Activated T-cell treated with anti-CD3 and anti-CD28 coated beads, Interleukin-2, amount 50 U/mL, for 48 hours (primary cell): ENCODE results near the gene PCYT2.
"Not testable (repeated sequence)": the region's sequence is repeated elsewhere in the genome, so short reads cannot be mapped to it uniquely, and the experiment has no call there.

ENCODE experiments used
- DNase-seq, 2 experiments: peaks; one replicate each; pipeline ENCODE4 v3.0.0-alpha.2; 2020

Gene PCYT2

DNA sequence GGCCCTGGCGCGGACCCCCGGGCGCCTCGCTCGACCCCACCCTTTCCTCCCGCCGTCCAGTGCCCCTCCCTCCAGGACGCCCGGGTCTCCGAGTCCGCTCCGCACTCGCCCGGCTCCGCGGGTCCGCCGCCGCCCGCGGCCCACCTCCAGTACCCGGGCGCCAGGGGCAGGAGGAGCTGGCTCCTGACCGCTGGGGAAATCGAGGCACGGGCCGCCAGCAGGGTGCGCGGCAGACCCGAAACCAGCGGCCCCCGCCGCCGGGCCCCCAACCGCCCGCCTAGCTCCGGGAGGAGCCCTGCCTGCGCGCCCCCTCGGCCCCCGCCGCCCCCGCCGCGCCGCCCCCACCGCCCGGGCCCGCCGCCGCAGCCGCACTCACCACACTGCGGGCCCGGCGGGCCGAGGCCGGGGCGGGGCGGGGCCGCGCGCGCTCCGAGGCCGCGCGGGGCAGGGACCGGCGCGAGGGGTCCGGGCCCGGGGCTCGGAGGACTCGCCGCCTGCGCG is 16.0 kb upstream of the PCYT2 start:
- DNase-seq: no peak

DNA sequence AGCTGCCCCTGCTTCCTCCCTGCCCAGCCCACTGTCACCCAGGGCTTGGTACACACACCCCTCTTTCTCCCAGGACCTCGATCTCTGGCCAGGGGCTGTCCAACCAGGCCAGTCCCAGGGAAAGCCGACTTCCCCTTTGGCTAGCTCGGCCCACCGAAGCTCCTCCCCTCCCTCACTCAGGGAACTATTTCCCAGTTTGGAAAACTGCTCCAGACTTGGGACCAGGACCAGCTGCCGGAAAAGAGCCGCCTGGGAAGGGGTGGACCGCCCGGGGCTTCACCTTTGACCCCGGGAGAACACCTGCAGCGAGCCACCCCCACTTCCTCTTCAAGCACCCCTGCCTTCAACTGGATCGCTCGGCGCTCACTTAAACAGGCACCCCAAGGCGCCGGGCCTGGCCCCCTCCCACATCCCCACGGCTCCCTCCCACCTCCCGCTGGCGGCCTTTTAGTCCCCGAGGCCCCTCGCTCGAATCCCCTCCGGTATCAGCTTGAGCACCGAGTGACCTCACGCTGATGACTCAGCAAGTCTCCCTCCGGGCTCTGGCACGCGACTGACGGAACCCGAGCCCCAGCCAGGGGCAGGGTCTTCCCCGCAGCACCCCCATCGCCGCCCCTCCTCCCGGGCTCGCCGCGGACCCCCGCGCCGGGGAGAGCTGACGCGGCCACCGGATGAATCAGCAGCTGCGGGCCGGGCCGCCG is 15.4 kb upstream of the PCYT2 start:
- peak; percentile 78 to 82 for DNase-seq

DNA sequence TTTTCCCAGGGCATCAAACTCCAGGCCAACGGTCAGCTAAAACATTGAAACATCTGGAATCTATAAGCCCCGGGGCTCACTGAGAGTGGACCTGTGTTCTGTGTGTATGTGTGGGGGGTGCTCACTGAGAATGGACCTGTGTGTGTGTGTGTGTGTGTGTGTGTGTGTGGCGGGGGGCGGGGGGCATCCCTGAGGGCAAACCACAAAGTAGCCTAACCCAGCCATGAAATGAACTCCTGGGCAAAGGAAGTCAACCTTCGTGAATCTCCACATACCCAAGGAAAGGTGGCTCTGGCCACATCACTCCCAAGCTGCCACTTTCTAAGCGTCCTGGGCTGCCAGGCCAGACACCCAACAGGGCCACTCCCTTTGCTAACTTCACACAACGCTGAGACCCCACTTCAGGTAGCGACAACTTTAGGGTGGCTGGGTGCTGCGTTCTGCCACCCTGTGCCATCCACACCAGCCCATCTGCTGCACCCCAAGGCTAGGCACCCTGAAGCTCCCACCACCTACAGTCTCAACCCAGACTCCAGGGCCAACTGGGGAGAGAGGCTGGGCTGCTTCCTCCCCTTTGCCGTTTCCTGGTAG is 14.8 kb upstream of the PCYT2 start:
- peak in 1 of 2 experiments; percentile 44 for DNase-seq

DNA sequence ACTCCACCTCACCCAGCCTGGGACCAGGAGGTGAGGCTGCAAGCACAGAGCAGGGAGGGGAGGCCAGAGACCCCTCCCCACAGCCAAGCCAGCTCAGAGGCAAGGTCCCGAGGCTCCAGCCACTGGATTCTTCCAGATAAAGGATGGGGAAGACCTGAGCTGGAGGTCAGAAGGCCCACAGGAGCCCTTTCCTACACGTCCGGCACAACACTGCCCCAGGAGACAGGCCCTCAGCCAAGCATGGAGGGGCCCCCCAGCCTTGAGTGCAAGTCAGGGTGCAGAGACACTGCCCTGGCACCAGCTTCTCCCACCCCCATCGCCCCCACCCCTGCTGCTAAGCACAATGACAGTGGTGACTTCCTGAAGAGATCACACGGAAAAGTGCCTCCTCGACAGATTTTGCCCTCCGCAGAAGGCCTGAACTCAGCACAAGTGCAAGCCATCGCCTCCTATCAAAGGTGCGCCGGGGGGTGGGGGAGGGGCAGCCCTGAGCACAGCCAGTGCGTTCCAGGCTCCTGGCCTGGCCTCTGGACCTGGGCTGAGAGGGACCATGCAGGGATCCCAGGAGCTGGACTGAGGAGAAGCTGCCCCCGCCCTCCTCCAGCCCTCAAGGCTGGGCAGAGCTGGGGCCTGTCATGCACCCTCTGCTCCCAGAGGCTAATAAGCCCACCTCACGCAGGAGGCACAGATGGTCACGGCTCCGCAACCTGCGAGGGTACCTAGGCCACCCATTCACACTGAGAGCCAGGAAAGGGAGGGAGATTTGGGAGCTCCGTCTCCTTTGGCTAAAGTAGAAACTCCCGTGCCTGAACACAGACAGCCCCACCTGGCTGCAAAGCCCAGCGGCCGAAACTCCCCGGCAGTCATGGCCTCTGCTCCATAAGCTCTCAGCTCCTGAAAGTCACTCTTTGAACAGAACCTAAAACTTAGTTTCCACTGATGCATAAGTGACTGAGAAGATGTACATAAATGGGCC is 13.6 kb upstream of the PCYT2 start:
- DNase-seq: no peak

DNA sequence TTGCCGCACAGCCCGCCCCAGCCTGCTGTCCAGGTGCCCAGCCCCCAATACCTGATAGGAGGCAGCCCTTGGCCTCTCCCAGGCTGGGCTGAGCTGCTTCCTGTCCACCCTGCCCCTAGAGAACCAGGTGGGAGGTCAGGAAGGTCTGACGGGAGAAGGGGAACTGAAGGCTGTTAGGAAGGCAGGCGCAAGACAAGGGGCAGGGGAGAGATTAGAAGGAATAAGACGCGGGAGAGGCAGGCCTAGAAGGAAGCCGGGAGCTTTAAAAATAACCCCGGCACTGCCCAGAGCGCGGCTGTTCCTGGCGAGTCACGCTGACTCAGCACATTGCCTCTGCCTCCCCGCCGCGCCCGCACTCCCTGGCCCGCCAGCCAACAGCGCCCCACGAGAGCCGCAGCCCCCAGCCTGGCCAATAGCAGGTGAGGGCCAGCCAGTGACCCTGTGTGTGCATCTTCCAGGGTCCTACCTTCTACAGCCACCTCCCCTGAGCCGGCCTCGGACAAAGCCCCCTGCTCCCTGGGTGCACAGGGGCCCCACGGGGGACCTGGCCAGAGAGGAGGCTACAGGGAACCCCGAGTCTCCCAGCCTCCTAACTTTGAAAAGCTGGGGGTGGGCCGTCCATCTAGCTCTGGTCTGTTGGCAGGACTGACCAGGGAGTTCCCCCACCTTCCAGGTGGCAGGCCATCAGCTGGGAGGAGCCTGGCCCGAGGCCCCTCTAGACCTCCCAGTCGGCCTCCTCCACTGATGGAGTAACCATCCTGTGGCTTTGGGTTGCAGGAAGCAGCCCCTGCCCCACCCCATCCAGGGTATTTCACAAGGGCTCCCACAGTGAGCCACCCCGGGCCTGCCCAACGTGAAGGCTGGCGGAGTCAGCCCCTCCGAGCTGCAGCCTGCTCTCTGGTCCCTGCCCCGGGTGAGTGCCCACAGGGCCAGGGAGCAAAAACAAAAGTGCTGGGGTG is 12.4 kb upstream of the PCYT2 start:
- no peak for DNase-seq

DNA sequence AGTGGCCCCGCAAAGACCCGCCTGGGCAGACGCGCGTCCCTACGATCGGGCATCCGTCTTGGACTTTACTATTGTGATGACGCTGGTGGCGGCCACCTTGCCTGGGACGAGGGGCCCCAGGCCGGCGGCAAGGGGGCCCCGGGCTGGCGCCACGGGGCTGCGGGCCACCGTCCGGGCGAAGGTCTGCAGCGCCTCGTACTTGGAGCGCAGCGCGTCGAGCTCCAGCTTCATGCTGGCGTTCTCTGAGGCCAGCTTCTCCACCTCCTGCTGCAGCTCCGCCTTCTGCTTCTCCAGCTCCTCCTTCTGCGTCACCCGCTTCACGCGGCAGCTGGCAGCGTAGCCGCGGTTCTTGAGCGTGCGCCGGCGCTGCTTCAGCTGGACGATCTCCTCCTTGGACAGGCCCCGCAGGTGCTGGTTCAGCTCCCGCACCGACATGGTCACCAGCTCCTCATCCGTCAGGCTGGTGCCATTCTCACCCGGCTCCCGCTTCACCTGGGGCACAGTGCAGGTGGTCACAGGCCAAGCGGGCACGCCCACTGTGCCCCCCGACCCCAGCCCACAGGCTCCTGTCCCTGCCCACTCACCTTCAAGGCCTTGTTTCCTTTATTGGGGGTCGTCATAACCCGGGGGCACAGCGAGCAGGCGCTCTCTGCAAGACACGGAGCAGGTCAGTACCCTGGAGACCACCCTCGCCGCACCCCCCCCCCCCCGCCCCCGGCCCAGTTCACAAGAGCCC is 11.5 kb upstream of the PCYT2 start:
- no peak for DNase-seq

DNA sequence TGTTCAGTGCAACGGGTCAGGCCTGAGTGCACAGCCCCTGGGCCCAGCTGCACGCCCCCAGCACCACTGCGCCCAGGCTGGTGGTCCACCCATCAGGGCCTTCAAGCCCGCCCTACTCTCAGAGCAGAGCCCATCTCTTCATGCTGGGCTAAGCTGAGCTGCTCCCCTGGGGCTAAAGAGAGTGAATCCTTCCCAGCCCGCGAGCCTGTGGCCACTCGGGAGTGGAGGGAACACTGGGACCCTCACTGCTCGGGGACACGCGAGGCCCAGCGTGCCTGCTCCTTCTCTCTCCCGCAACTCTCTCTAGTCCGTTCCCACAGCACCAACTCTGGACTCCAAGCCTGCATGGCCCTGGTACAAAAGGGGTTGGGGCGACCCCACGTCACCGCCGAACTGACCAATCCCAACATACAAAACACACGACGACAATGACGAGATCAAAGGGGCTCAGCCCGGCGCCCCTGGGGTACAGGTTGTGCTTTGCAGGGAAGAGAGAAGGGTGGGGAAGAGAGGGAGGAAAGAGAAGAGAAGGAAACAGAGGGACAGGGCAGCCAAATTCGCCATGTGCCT is 10.9 kb upstream of the PCYT2 start:
- DNase-seq: no peak

DNA sequence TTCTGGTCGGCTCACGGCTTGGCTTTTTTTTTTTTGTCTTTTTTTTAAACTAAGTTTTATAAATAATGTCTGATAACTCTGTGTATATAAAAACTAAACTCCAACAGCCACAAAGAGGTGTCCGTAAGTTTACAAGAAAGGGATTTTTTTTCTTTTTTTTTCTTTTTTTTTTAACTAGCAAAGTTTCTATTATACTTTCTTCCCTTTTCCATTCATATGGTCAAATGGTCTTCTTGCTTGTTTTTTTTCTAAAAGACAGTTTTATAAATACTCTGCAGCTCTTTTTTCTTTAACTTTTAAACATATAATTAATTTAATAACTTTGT is 10.3 kb upstream of the PCYT2 start:
- DNase-seq: no peak

DNA sequence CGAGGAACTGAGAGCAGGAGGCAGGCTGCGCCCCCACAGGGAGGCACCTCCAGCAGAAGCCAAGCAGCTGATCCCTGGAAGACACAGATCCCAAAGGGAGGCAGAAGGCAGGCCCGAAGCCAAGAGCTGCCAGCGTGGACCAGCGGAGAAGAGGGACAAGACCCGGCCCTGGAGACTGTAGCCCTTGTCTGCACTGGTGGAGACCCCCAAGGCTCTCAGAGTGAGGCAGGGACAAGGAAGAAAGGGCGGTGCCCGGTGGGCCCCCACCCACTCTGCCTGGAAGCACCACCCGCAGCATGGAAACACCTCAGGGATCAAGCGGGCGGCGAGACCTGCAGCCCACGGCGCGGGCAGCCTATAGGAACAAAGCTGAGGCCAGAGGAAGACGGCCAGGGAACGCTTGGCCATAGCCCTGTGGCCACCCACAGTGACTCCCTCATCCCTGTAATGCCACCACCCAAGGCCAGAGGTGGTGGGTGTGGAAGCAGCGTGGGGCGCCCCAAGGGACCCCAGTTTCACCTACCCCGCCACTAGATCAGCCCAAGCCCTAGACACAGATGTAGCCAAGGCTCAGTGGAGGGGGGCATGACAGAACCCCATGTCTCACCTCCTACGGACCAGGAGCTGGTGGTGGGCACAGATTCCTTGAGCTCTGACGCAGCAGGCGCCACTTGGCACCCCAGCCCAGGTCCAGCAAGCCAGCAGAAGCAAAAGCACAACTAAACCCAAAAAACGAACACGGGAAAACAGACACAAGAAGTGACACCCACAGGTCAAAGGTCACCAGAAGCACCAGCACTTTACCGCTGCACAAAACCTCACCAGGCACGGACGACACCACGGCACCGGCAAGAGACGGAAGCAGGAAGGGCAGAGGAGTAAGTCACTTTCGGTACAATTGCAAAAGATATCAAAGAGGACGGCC is 9.7 kb upstream of the PCYT2 start:
- no peak for DNase-seq

DNA sequence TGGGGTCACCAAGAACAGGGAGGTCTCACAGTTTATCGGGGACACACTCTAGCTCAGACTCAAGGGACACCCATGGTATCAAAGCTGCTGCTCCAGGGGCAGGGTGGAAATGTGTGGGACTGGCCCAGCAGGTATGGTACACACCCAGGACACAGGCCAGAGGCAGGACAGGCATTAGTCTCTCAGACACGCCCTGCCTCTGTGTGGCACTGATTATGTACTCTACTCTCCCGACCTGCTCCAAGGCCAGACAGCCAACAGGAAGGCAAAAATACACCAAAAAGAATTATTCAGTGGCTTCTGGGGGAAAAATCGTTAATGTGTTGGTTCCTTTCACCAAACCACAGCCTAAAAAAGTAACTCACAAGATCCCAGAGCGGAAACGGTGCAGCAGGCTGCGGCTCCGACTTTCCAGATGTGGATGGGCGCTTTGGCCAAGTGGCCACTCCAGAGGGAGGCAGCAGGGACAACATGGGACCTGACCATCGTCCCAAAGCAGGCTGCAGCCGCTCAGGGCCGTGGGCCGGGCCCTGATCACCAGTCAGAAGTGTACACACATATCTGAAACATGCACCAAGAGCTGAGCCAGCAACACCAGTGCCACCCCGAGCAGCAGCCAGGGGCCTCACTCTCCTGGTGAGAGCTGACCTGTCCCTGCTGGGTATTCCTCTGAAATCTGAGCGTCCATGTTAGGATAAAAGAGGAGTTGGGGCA is 7.8 kb upstream of the PCYT2 start:
- no peak for DNase-seq

DNA sequence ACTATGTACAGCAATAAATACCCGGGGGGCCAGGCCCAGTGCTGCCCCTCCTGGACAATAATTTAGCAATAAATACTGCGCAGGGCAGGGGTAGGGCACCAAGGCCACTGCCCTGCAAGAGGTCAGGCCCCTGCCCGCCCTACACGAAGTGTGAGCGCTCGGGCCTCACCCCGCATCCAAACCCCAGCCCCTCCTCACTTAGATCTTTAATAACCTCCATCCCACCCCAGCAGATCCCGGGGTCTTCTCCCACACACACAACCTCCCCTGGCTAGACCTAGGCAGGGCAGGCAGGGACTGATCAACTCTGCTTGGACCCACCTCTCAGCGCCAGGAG is 7.1 kb upstream of the PCYT2 start:
- DNase-seq: not testable (repeated sequence)

DNA sequence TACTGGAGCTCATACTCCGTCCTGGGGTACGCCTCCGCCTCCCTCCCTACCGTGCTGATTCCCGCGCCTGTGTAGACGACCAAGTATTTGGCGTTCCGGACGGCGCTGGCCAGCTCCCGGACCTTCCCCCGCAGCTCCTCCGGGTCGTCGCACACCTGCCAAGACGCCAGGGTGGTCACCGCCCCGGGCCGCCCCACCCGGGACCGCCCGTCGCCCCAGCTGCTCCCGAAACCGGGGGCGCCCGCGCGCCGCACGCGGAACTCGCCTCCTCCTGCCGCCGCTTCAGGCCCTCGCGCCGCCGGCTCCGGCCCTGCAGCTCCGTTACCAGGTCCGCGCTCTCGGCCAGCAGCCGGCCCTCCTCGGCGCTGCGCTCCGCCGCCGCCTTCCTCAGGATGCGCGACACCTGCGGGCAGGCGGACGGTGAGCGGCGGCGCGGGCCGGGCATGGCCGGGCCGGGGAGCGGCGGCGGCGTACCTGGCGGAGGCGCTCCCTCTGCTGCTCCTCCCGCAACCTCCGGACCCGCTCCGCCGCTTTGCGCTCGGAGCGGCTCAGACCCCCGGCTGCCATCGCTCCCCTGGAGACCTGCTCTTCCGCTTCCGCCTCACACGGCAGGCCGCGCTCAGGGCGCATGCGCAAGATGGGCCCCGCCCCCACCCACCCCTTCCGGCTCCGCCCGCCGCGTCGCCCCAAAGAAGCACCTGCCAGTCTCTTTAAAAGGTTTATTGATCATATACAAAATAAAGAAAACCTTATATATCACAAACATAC is 6.5 kb upstream of the PCYT2 start, which contains the start of gene SIRT7:
Gene SIRT7 (minus strand): TSS at position 612 of the 768 bp plus-strand sequence. CDS start 45 bp downstream, at position 567.
- DNase-seq: peak; percentile 84 to 88

DNA sequence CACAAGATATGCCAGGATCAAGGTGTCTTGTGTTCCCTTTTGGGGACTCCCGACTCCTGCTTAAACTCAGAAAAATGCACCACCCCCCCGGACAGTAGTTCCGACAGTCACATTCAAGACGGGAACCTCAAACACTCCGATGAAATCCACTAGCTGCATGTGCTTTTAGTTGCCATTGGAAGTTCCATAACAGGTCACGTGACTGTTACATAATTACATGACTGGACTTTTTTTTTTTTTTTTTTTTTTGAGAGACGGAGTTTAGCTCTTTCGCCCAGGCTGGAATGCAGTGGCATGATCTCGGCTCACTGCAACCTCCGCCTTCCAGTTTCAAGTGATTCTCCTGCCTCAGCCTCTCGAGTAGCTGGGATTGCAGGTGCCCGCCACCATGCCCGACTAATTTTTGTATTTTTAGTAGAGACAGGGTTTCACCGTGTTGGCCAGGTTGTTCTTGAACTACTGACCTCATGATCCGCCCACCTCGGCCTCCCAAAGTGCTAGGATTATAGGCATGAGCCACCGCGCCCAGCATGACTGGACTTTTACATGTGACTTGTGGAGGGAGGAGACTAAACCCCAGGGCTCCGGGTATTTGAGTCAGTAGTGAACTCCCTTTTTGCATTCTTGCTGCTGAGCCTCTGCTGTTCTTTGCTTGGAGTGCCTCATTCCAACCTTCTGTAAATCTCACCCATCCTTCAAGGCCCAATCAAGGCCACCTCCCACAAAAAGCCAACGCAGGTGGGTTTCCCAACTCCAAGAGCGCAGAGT is 5.2 kb upstream of the PCYT2 start:
- no peak for DNase-seq

DNA sequence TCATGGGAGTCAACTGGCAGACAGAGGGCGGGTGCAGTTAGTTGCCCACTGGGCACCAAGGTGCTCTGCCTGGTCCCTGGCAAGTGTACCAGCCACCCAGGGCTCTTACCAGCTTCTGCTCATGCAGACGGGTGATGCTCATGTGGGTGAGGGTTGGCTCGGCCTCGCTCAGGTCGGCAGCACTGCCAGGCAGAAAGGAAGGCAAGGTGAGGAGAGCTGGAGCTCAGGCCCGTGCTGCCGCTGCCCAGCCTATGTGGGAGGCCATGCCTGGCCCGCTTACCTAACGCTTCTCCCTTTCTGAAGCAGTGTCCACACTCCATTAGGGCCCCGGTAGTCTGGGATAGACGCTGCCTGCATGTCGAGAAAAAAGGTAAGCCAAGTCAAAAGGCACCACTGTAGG is 4.1 kb upstream of the PCYT2 start:
- DNase-seq: no peak

DNA sequence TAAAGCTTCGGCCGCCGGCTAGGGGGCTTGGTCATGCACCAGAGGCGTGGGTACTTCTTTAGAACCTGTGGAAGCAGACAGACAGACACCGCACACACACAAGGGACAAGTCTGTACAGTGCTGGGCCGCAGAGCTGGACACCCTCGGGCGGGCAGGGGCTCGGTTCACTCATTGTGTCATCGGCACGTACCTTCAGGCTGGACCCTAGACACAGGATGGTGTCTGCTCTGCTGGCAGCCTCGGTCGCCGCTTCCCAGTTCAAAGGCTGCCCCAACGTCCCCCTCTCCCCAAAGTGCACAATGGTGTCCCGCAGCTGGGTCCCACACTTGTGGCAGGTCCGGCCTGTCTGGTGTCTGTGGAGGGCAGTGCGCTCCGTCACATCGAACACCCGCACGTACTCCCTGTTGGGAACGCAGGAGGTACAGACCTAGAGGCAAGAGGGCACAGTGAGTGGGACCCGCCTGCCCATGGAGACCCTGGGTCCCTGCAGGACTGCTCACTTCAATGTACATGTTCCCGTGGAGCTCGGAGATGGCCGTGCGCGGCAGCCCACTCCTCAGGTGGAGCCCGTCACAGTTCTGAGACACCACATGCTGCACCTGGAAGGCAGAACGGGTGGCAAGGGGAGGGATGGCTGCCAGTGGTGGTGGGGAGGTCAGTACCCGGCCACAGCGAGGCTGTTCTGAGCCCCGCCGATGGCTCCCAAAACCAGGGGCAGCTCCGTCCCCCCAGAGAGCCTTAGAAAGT is 3.1 kb upstream of the PCYT2 start:
- DNase-seq: no peak

DNA sequence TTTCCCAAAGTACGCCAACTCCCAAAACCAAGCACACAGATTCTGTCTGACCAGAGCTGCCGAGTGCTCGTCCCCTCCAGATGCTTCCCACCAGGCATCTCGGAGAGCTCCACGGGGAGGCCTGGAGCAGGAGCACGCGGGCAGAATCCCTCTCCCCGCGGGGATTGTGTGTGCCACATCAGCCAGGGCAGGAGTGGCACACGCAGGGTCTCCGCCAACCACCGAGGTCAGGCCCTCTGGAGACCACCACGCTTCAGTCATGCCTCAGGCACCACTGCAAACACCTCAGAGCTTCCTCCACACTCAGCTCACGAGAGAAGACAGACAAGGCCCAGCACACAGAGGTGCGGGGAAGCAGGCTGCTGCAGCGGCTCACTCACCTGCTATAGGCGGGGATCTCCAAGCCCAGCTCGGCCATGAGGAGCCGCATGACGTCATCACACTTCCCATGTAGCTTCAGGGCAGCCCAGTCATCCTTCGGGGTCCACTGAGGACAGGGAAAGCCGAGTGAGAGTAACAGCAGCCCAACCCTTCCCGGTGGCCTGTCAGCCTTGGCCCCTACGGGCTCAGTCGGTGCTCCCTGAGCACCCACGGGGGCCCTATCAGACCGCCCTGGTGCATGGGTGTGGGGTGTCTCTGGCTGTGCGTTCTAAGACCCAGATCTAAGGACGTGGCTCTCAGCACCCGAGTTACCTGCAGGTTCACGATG is 2.3 kb upstream of the PCYT2 start:
- no peak for DNase-seq
